IMR-90 (cell line): ENCODE data around the gene B3GNT9.

Experiments used
- BHLHE40 ChIP-seq: fragments of 150-350 bp; IDR thresholded peaks from 2 replicates; pipeline ENCODE4 v1.6.1; 2016; ENCODE audit warnings: mild to moderate bottlenecking, low read depth, low read length
- CEBPB ChIP-seq: IDR thresholded peaks from 2 replicates; pipeline ENCODE4 v1.6.1; 2012; ENCODE audit warnings: low read depth, low read length, improper control_type of control experiment
- CTCF ChIP-seq: conservative IDR thresholded peaks from 2 replicates; pipeline ENCODE4 v1.5.1; 2012; ENCODE audit warnings: mild to moderate bottlenecking, low read depth, low read length, improper control_type of control experiment
- FOS ChIP-seq: fragments of 150-350 bp; IDR thresholded peaks from 2 replicates; pipeline ENCODE4 v1.6.1; 2016; ENCODE audit warnings: low read depth, low read length
- MAFK ChIP-seq: IDR thresholded peaks from 2 replicates; pipeline ENCODE4 v1.6.1; 2012; ENCODE audit warnings: low read depth, low read length, improper control_type of control experiment
- MAZ ChIP-seq: IDR thresholded peaks from 2 replicates; pipeline ENCODE4 v1.6.1; 2012; ENCODE audit warnings: low read depth, mild to moderate bottlenecking, low read length, improper control_type of control experiment, moderate library complexity, borderline replicate concordance
- MXI1 ChIP-seq: IDR thresholded peaks from 2 replicates; pipeline ENCODE4 v1.6.1; 2012; ENCODE audit warnings: low read depth, mild to moderate bottlenecking, low read length, moderate library complexity, borderline replicate concordance
- NFE2L2 ChIP-seq: fragments of 150-350 bp; IDR thresholded peaks from 2 replicates; pipeline ENCODE4 v1.6.1; 2016; ENCODE audit warnings: low read depth, mild to moderate bottlenecking, low read length
- POLR2A ChIP-seq: IDR thresholded peaks from 2 replicates; pipeline ENCODE4 v1.6.1; 2012; ENCODE audit warnings: mild to moderate bottlenecking, low read depth, low read length
- RAD21 ChIP-seq: IDR thresholded peaks from 2 replicates; pipeline ENCODE4 v1.6.1; 2012; ENCODE audit warnings: low read length, improper control_type of control experiment
- RCOR1 ChIP-seq: IDR thresholded peaks from 2 replicates; pipeline ENCODE4 v1.6.1; 2012; ENCODE audit warnings: mild to moderate bottlenecking, low read length, improper control_type of control experiment; ENCODE audit not compliant: insufficient replicate concordance
- RFX5 ChIP-seq: IDR thresholded peaks from 2 replicates; pipeline ENCODE4 v1.8.0; 2012; ENCODE audit warnings: low read depth, mild to moderate bottlenecking, low read length, moderate library complexity
- SMC3 ChIP-seq: fragments of 150-350 bp; IDR thresholded peaks from 2 replicates; pipeline ENCODE4 v1.6.1; 2016; ENCODE audit warnings: low read depth, mild to moderate bottlenecking, antibody characterized with exemption, low read length, moderate library complexity
- USF2 ChIP-seq: fragments of 150-350 bp; IDR thresholded peaks from 2 replicates; pipeline ENCODE4 v1.6.1; 2017; ENCODE audit warnings: mild to moderate bottlenecking, antibody characterized with exemption, low read length, low read depth

- TF ChIP-seq CTCF = no peak
- 0 out of 2 replicates have a peak, but pooled peaks have one; percentile 18 for TF ChIP-seq MXI1
- TF ChIP-seq POLR2A = no peak
- TF ChIP-seq RCOR1 = no peak
- TF ChIP-seq MAZ = peak; percentile 31; the same call in 1 of the 2 replicates
- TF ChIP-seq USF2 = no peak
- no peak for TF ChIP-seq SMC3
- peak; percentile 63; the same call in 1 of the 2 replicates for TF ChIP-seq BHLHE40
- TF ChIP-seq NFE2L2 = no peak
- no peak for TF ChIP-seq CEBPB
- no peak for TF ChIP-seq RFX5
- TF ChIP-seq RAD21 = no peak
- no peak for TF ChIP-seq FOS
- no peak for TF ChIP-seq MAFK
Observed at GRCh38 chr16:67109407-67110135, 41.2 kb downstream of the B3GNT9 start, which contains the start of gene PHAF1.
